NCI-H2107 treated with DMSO at 0.1 percent for 48 hours (cell line): ENCODE results near the gene ATAD3C.
"Not testable (repeated sequence)": the region's sequence is repeated elsewhere in the genome, so short reads cannot be mapped to it uniquely, and the experiment has no call there.

Experiments used
- DNase-seq: peaks from one replicate; lab custom pipeline; 2025; ENCODE audit not compliant: unreplicated experiment; lab: John Stamatoyannopoulos, UW

The ATAD3C gene

DNA sequence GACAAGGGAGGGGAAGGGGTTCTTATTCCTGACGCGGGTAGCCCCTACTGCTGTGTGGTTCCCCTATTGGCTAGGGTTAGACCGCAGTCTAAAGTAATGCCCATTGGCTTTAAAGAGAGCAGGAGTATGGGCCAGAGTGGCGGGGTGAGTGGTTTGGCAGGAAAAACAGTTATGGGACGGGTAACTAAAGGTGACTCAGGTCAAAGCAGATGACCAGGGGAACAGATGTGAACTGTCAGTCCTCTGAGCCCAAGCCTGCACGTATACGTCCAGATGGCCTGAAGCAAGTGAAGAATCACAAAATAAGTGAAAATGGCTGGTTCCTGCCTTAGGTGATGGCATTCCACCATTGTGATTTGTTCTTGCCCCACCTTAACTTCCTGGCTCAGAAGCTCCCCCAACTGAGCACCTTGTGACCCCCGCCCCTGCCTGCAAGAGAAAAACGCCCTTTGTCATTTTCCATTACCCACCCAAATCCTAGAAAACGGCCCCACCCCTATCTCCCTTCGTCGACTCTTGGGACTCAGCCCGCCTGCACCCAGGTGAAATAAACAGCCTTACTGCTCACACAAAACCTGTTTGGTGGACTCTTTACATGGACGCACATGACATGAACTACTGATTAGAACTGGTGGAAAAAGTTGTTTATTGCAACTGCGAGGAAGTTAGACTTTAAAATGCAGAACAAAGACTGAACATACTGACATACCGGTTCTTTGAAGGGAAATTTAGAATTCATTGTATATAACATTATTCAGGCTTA, 21.3 kb downstream of the ATAD3C start:
- DNase-seq, result no peak

GRCh38 chr1:1471389-1472052, 22.0 kb downstream of the ATAD3C start, which contains the start of gene ATAD3B:
Gene ATAD3B (plus strand): TSS chr1:1471765. CDS start chr1:1471885, 120 bp downstream.
- peak; percentile 20 for DNase-seq

DNA sequence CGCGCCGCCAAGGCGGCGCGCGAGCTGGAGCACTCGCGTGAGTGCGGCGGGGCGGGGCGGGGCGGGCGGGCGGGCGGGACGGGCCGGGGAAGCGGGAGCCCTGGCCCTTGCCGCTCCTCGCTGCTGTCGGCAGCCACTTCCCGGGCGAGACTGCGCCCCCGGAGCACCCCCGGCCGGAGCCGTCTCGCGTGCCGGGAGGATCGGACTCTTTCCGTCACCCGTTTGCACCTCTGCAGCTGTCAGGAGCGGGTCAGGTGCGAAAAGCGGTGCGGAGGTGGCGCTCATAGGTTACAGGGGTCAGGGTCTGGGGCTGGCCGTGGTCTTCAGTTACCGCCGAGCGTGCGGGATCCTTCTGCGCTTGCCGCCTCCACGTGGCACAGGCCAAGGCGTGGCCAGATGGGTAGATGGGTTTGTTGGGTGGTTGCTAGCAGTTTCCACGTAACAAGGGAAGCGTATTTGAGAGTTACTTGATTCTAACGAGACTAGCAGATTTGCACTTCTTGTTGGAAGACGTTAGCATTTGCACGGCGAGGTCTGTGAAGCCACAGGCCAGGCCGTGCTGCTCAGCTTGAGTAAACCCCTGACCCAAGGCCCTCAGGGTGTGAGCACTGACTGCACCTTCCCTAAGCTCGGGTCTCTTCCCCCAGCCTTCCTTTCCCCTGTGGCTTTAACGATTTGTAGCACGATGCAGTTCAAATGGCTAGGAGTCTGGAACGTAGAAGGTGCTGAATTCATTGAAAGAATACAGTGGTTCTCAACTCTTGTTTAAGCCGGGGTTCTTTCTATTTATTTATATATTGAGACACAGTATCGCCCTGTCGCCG, 22.8 kb downstream of the ATAD3C start:
- not testable (repeated sequence) for DNase-seq

DNA sequence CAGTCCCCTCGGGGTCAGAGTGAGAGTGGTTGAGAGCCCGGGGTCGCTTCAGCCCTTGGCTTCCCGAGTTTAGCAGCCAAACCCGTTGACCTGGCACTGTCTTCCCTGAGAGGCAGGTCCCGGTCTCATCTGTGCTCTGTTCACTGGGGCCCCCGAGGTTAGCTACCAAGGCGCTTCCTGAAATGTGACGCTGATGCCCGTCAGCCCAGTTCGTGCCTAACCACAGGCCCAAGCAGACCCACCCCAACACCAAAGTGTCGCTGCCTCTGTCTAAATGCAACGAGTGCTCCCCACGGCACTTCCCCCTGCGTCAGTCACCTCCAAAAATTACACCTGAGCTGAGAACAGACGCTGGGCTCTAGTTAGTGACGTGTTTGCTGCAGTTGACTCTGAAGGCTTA, 26.5 kb downstream of the ATAD3C start:
- not testable (repeated sequence) for DNase-seq

DNA sequence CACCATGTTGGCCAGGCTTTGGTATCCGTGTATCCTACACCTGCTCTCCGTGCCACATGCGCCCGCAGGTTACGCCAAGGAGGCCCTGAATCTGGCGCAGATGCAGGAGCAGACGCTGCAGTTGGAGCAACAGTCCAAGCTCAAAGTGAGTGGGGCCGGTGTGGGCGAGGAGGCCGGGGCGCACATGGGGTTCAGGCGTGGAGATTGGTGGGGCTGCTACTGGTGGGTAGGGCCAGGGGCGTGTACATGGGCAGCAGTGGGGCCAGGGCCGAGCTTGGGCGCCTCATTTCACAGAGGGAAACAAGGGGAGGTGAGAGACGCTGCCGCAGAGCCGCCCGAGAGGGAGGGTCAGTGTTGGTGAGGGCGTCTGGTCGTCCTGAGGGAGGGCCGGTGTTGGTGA, 27.7 kb downstream of the ATAD3C start:
- no peak for DNase-seq

GRCh38 chr1:1479547-1480487, 30.3 kb downstream of the ATAD3C start:
- no peak for DNase-seq

- DNase-seq, result not testable (repeated sequence)
Observed at GRCh38 chr1:1480488-1480867, 31.0 kb downstream of the ATAD3C start.

- not testable (repeated sequence) for DNase-seq
Observed at GRCh38 chr1:1481811-1482210, 32.3 kb downstream of the ATAD3C start.

DNA sequence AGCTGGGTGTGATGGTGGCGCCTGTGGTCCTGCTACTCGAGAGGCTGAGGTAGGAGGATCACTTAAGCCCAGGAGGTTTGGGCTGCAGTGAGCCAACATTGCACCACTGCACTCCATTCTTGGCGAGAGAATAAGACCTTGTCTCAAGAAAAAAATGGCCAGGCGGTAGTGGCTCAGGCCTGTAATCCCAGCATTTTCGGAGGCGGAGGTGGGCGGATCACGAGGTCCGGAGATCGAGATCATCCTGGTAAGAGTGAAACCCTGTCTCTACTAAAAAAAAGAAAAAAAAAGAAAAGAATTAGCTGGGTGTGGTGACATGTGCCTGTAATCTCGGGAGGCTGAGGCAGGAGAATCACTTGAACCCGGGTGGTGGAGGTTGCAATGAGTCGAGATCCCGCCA, 33.4 kb downstream of the ATAD3C start:
- no peak for DNase-seq

GRCh38 chr1:1483714-1484113, 34.2 kb downstream of the ATAD3C start:
- DNase-seq, result no peak

GRCh38 chr1:1484976-1485750, 35.7 kb downstream of the ATAD3C start:
- not testable (repeated sequence) for DNase-seq

DNA sequence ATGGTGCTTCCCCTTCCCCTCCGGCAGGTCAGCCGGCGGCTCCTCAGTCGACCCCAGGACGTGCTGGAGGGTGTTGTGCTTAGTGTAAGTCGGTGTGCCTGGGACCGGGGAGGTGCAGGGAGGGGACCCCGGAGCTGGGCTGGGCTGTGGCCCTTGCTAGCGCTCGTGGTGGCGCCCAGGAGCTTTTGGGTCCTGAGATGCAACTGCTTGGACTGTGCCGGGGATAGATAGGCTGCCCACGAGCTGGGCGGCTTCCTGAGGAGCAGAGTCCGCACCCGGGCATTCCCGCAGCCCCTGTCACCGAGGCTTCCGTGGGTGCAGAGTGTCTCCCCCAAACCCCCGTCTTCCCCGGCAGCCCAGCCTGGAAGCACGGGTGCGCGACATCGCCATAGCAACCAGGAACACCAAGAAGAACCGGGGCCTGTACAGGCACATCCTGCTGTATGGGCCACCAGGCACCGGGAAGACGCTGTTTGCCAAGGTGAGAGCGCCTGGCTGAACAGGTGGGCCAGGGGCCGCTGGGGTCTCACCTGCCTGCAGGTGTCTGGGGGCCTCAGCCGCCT, 36.3 kb downstream of the ATAD3C start:
- not testable (repeated sequence) for DNase-seq

GRCh38 chr1:1487701-1488100, 38.2 kb downstream of the ATAD3C start:
- DNase-seq, result no peak

DNA sequence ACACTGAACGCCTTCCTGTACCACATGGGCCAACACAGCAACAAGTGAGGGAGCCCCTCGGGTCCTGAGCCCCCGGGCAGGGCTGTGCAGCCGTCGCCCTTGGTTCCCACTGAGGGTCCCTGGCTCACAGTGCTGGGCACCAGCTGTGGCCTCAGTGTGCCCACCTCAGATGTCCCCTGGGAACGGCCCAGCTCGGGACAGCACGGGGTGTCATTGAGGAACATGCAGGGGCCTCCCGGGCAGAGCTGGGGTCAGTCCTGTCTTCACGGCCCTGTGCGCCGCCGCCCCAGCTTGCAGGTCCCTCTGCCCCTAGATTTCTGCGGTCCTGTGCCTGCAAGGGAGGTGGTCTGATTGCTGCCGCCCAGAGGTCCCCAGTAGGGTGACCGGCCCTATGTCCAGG, 39.7 kb downstream of the ATAD3C start:
- DNase-seq, result no peak

GRCh38 chr1:1489861-1490260, 40.4 kb downstream of the ATAD3C start:
- no peak for DNase-seq

GRCh38 chr1:1490633-1491230, 41.2 kb downstream of the ATAD3C start:
- DNase-seq, result no peak

- no peak for DNase-seq
Observed at GRCh38 chr1:1491601-1492000, 42.1 kb downstream of the ATAD3C start.

DNA sequence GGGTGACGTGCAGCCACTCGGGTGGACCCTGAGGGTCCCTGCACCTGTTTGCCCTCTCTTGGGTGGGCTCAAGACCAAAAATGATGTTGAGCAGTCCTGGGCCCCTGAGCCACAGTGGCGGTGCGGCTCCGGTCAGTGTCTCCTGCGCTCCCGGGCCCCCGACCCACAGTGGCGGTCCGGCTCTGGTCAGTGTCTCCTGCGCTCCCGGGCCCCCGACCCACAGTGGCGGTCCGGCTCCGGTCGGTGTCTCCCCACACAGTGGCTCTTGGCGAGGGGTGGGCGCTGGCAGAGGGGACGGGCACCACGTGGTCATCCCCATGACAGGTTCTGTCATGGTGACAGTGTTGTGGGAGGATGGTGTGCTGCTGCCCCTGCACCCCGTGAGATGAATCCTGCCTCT, 44.8 kb downstream of the ATAD3C start:
- not testable (repeated sequence) for DNase-seq

DNA sequence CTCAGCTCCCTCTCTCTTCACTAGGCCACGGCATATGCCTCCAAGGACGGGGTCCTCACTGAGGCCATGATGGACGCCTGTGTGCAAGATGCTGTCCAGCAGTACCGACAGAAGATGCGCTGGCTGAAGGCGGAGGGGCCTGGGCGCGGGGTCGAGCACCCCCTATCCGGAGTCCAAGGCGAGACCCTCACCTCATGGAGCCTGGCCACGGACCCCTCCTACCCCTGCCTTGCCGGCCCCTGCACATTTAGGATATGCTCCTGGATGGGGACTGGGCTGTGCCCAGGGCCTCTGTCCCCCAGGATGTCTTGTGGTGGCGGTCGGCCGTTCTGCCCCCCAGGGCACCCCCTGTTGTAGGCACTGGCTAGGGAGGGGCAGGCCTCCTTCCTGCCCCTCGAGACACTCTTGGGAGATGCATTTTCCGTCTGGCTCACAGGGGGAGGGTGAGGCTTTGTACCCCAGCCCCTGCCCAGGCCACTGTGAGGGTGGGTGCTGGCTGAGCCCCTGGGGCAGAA, 46.0 kb downstream of the ATAD3C start:
- DNase-seq, result not testable (repeated sequence)
